Thoracic aorta (tissue), 2 donors: ENCODE measurements around the gene STX1B. TPM values are rescaled to one million over a fixed set of nuclear protein-coding genes. Genes with fewer than 3 reads are reported as not detected.

ENCODE experiments used
- ATAC-seq: fragments of 150-250 bp; one replicate; pipeline ENCODE4 v1.8.0; 2017; ENCODE audit warnings: low read depth; ENCODE audit not compliant: insufficient number of reproducible peaks, low FRiP score
- DNase-seq: peaks from one replicate; pipeline ENCODE4 v3.0.0-alpha.2; 2020; ENCODE audit warnings: low spot score
- H3K27ac ChIP-seq, 2 donors: fragments of 200-600 bp; sonication (generic); 1 replicate in 1 of 2; 2 replicates in 1 of 2; pipeline ENCODE4 v1.5.1; 2016; ENCODE audit warnings: mild to moderate bottlenecking in 2 of 2, moderate library complexity in 2 of 2
- H3K27me3 ChIP-seq: fragments of 200-600 bp; sonication (generic); replicated peaks from 2 replicates; pipeline ENCODE4 v1.6.0; 2016; ENCODE audit warnings: mild to moderate bottlenecking; ENCODE audit not compliant: insufficient read depth
- H3K36me3 ChIP-seq: fragments of 200-600 bp; sonication (generic); one replicate; pipeline ENCODE4 v1.5.1; 2016
- H3K4me1 ChIP-seq, 2 donors: fragments of 200-600 bp; sonication (generic); 1 replicate in 1 of 2; 2 replicates in 1 of 2; pipeline versions ENCODE4 v1.5.1 to v1.6.0; 2016; ENCODE audit warnings: low read depth in 2 of 2, mild to moderate bottlenecking in 1 of 2; ENCODE audit not compliant: control insufficient read depth in 1 of 2
- H3K4me3 ChIP-seq: fragments of 200-600 bp; sonication (generic); 2 replicates; pipeline ENCODE4 v1.5.1; 2016; ENCODE audit warnings: mild to moderate bottlenecking
- H3K9me3 ChIP-seq: fragments of 200-600 bp; sonication (generic); 2 replicates; pipeline ENCODE4 v1.5.1; 2016
- total RNA-seq, 2 donors: library from RNA; depleted of rRNA; stranded (reverse); fragments of >200 nt; gene quantifications; one replicate each; pipeline versions ENCODE4 v1.1.0 to v1.2.3, GENCODE V29; 2016
- TF ChIP-seq, protein P1 (sequence below): fragments of 200-600 bp; sonication (generic); IDR thresholded peaks from one replicate; pipeline ENCODE4 v1.5.1; 2019; ENCODE audit warnings: antibody characterized with exemption

The STX1B gene
- total RNA-seq, 2 donors from 2014 or later = 0.68 to 1.6 TPM

DNA sequence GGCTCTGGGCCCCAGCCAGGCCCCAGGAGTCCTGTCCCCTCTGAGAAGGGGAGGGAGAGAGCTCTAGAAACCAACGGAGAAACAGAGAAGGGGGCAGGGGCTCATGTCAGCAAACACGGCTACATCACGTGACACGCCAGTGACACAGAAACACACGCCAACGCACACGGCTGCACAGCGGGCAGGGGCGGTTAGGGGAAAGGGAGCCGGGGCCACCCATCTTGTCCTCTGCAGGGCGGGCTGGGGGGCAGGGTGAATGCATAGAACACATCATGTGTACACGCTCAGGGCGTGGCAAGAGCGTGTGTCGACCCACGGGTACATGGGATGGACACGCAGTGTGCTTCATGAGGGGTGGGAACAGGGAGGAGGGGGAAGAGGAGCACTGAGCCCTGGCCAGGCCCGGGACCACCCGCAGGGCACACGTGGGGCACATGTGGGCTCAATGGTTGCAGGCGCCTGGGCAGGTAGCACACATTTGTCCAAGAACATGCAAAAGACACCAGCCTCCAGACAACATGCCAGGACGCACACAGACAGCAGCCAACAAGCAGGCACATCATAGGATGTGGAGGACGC is 20.9 kb downstream of the STX1B start:
- Histone ChIP-seq H3K4me1 (peaks cover 0 to 10% of the 10 kb centered on the region in 2 donors), H3K9me3 (no peaks in the 10 kb centered on the region), H3K4me3 (no peak overlapping the region), H3K27me3 (no peaks in the 10 kb centered on the region), H3K27ac (no peak overlapping the region), H3K36me3 (peaks cover 2% of the 10 kb centered on the region)
- TF ChIP-seq, protein P1, sequence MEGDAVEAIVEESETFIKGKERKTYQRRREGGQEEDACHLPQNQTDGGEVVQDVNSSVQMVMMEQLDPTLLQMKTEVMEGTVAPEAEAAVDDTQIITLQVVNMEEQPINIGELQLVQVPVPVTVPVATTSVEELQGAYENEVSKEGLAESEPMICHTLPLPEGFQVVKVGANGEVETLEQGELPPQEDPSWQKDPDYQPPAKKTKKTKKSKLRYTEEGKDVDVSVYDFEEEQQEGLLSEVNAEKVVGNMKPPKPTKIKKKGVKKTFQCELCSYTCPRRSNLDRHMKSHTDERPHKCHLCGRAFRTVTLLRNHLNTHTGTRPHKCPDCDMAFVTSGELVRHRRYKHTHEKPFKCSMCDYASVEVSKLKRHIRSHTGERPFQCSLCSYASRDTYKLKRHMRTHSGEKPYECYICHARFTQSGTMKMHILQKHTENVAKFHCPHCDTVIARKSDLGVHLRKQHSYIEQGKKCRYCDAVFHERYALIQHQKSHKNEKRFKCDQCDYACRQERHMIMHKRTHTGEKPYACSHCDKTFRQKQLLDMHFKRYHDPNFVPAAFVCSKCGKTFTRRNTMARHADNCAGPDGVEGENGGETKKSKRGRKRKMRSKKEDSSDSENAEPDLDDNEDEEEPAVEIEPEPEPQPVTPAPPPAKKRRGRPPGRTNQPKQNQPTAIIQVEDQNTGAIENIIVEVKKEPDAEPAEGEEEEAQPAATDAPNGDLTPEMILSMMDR = no peak
- DNase-seq (no peak), ATAC-seq (no peak)

DNA sequence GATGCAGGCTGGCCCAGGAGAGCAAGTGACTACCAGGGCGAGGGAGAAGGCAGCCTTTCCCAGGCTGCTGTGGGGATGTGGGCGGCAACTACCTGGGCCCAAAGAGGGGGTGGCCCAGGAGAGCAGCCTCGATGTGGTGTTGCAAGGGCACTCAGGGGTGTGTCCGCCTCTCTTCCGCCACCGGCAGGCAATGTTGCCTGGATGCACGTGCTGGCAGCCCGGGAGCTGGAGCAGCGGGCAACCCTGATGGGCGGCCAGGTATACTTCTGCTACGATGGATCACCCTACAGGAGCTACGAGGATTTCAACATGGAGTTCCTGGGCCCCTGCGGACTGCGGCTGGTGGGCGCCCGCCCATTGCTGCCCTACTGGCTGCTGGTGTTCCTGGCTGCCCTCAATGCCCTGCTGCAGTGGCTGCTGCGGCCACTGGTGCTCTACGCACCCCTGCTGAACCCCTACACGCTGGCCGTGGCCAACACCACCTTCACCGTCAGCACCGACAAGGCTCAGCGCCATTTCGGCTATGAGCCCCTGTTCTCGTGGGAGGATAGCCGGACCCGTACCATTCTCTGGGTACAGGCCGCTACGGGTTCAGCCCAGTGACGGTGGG is 22.8 kb downstream of the STX1B start:
- Histone ChIP-seq H3K9me3 (no peaks in the 10 kb centered on the region), H3K27ac (no peak overlapping the region), H3K36me3 (peaks cover 10% of the 10 kb centered on the region), H3K4me1 (peaks cover 0 to 10% of the 10 kb centered on the region in 2 donors), H3K4me3 (no peak overlapping the region), H3K27me3 (no peaks in the 10 kb centered on the region)
- DNase-seq (no peak), ATAC-seq (no peak)
- TF ChIP-seq, protein P1 = no peak

DNA sequence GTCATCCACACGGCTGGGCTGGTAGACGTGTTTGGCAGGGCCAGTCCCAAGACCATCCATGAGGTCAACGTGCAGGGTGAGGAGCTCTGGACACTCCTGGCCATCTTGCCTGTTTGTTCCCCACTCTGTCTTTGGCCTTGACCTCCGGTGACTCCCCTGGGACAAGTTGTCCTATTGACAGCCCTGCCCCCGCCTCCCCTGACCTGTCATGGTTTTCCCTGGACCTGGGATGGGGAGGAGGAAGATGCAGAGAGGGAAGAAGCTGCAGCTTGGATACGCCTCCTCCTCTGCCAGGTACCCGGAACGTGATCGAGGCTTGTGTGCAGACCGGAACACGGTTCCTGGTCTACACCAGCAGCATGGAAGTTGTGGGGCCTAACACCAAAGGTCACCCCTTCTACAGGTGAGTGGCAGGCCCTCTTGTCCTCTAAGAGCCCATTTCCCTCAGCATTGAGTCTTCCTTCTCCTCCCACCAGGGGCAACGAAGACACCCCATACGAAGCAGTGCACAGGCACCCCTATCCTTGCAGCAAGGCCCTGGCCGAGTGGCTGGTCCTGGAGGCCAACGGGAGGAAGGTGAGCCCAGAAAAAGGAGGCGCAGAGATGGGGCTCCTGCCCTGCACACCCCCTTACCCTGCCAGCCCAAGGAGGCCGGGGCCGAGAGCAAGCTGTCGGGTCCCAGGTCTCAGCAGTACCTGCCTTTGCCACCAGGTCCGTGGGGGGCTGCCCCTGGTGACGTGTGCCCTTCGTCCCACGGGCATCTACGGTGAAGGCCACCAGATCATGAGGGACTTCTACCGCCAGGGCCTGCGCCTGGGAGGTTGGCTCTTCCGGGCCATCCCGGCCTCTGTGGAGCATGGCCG is 24.1 kb downstream of the STX1B start:
- Histone ChIP-seq H3K27me3 (no peaks in the 10 kb centered on the region), H3K4me3 (no peak overlapping the region), H3K9me3 (no peaks in the 10 kb centered on the region), H3K4me1 (peaks cover 0 to 10% of the 10 kb centered on the region in 2 donors), H3K36me3 (peaks cover 10% of the 10 kb centered on the region), H3K27ac (no peak overlapping the region)
- DNase-seq (no peak), ATAC-seq (no peak)
- TF ChIP-seq, protein P1 = no peak

DNA sequence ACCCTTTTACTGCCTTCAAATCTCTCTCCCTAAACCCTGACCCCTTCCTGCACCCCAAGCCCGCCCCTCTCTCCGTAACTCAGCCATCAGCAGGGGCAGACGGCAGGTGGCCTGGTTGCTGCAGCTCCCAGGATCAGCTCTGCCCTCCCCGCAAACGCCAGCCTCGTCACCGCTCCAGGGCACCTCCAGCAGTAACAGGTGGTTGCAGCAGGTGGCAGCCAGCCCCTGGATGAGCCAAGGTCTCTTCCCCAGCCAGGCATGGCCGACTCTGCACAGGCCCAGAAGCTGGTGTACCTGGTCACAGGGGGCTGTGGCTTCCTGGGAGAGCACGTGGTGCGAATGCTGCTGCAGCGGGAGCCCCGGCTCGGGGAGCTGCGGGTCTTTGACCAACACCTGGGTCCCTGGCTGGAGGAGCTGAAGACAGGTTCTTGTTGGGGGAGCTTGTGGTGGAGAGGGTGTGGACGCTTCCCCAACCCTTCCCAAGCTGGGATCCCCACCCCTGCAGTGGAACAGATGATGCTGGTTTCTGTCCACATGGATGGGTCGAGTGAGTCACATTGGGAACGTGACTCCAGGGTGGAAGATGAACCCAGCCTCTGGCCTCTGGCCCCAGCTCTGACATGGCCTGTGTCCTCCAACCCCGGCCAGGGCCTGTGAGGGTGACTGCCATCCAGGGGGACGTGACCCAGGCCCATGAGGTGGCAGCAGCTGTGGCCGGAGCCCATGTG is 24.9 kb downstream of the STX1B start:
- no peak overlapping the region for H3K27ac ChIP-seq
- TF ChIP-seq, protein P1 = no peak
- H3K9me3 ChIP-seq = no peaks in the 10 kb centered on the region
- DNase-seq (no peak), ATAC-seq (no peak)
- peak overlapping the region; percentile 60 for H3K4me3 ChIP-seq
- H3K4me1 ChIP-seq = peaks cover 0 to 10% of the 10 kb centered on the region in 2 donors
- H3K27me3 ChIP-seq = no peaks in the 10 kb centered on the region
- H3K36me3 ChIP-seq = peaks cover 17% of the 10 kb centered on the region
